Measurements from ENCODE around the gene SLC25A46. TPM values are rescaled to one million over a fixed set of nuclear protein-coding genes. Genes with fewer than 3 reads are reported as not detected.

Gene SLC25A46
- total RNA-seq, 4 donors from 2014 or later, result 36.7 to 56.6 (median 50.4) TPM

DNA sequence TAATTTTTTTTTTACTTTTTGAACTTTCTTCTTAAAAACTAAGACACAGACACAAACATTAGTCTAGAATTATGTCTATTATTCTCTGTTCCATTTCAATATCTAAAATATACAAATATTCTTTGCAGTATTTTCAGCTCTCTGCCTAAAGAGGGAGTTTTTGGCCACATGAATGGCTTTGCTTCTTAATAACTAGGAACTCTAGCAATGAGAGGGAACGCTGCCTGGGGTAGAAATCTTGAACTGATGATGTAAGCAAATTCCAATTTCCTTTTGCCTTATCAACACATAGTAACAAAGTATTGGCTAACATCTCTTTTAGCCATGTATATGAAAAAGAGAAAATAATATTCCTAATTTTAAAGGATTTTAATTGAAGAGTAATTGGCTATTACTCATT lies 51.9 kb downstream of the SLC25A46 start:
- no peak for ATAC-seq (ENCODE audit: low FRiP score)
- TF ChIP-seq, protein P1, sequence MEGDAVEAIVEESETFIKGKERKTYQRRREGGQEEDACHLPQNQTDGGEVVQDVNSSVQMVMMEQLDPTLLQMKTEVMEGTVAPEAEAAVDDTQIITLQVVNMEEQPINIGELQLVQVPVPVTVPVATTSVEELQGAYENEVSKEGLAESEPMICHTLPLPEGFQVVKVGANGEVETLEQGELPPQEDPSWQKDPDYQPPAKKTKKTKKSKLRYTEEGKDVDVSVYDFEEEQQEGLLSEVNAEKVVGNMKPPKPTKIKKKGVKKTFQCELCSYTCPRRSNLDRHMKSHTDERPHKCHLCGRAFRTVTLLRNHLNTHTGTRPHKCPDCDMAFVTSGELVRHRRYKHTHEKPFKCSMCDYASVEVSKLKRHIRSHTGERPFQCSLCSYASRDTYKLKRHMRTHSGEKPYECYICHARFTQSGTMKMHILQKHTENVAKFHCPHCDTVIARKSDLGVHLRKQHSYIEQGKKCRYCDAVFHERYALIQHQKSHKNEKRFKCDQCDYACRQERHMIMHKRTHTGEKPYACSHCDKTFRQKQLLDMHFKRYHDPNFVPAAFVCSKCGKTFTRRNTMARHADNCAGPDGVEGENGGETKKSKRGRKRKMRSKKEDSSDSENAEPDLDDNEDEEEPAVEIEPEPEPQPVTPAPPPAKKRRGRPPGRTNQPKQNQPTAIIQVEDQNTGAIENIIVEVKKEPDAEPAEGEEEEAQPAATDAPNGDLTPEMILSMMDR (IDR thresholded peaks at IDR 0.05), result no peak
- no peak for DNase-seq (ENCODE audit: low spot score)

DNA sequence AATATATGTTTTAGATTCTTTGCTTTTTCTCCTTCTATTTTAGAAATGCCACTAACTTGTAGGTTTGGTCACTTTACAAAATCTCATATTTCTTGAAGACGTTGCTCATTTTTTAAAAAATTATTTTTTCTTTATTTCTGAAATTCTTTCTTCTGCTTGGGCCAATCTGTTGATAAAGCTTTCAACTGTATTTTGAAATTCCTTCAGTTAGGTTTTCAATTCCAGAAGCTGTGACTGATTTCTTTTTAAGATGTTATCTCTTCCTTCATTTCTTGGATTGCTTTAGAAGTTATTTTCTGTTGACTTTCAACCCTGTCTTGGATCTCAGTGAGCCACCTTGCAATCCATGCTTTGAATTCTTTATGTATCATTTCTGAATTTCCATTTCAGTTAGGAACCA lies 64.2 kb downstream of the SLC25A46 start:
- TF ChIP-seq, protein P1 (IDR thresholded peaks at IDR 0.05), result no peak
- ATAC-seq (ENCODE audit: low FRiP score) (no peak), DNase-seq (ENCODE audit: low spot score) (no peak)

DNA sequence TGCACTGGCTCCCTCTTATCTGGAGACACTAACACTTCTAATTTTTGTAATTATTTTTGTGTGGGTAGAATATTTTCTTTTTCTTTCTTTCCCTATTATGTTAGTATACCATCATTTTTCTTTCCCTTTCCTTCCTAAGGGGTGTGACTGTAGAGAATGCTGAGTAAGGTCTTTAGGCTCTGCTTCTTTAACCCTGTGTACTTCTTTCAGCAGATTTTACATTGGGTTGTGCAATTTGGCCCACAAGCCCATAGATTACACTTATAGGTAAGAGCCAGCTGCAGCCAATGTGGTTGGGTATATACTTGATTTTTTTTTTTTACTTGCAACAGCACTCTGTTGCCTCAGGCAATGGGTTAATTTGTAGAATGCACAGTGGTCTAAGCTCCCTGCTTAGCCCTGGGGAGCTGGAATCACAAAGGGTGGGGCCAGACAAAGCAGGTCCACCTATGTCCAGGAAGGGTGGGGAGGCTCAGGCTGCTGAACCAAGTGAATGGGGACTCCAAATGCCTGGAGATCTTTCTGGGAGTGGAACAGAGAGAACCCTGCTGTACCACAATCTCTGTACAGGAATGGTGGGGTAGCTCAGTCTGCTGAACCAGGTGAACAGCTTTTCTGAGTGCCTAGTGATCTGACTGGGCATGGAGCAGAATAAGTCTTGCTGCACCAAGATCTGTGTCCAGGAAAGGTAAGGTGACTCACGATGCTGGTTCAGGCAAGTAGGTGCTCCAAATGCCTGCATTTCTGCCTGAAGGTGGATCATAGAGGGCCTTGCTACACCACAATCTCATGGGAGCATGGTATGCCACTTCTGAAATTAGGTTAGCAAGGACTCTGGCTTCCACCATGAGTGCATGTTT lies 64.9 kb downstream of the SLC25A46 start:
- ATAC-seq (ENCODE audit: low FRiP score), result no peak
- TF ChIP-seq, protein P1 (IDR thresholded peaks at IDR 0.05), result no peak
- no peak for DNase-seq (ENCODE audit: low spot score)

DNA sequence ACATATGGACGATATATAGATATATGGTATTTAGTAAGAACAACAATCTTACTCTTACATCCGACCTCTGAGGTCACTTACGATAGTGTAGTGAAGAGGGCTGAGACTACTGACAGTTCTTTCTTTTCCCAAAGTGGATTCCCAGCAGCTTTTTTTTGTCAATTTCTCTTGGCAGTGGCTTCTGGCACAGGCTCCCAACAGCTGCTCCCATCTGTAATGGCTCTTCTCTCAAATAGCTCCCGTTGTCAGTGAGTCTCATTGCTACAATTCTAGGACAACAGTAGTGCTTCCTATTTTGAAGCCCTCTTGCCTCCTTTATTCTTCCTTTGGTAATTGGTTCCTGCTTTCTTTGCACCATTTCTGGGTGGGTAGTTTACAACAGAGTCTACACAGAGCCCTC lies 68.4 kb downstream of the SLC25A46 start:
- no peak for ATAC-seq (ENCODE audit: low FRiP score)
- no peak for DNase-seq (ENCODE audit: low spot score)
- TF ChIP-seq, protein P1 (IDR thresholded peaks at IDR 0.05), result no peak

DNA sequence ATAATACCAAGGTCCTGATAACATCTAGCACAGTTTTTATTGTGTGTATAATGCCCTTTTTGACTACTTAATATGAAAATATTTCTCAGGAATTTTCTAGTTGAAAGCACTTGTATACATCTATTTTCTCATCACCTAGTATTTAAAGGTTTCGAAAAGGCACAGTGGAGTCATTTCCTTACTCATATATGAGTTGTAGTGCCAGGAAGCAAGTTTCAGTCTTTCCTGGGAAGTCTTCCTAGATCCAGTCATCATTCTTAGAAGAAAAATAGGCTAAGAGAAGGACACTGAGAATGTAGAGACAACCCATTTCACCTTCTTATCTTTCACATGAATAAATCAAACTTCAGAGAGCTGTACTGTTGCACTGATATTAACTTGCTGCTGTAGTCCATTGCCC lies 70.2 kb downstream of the SLC25A46 start:
- no peak for ATAC-seq (ENCODE audit: low FRiP score)
- DNase-seq (ENCODE audit: low spot score), result no peak
- TF ChIP-seq, protein P1 (IDR thresholded peaks at IDR 0.05), result no peak

Other genes with a start within 250 kb of the SLC25A46 start
- gene TMEM232, start 12.3 kb upstream of the SLC25A46 start, total RNA-seq, result 1 to 10 TPM; 1.9 to 3.6 (median 2.5) TPM

Data from omental fat pad (tissue), 4 donors.